NCI-H1105 (cell line): ENCODE results near the gene RAB27A.
"Not testable (repeated sequence)": the region's sequence is repeated elsewhere in the genome, so short reads cannot be mapped to it uniquely, and the experiment has no call there.

Source experiments
- DNase-seq: peaks from one replicate; lab custom pipeline; 2025; lab: John Stamatoyannopoulos, UW

The RAB27A gene

DNA sequence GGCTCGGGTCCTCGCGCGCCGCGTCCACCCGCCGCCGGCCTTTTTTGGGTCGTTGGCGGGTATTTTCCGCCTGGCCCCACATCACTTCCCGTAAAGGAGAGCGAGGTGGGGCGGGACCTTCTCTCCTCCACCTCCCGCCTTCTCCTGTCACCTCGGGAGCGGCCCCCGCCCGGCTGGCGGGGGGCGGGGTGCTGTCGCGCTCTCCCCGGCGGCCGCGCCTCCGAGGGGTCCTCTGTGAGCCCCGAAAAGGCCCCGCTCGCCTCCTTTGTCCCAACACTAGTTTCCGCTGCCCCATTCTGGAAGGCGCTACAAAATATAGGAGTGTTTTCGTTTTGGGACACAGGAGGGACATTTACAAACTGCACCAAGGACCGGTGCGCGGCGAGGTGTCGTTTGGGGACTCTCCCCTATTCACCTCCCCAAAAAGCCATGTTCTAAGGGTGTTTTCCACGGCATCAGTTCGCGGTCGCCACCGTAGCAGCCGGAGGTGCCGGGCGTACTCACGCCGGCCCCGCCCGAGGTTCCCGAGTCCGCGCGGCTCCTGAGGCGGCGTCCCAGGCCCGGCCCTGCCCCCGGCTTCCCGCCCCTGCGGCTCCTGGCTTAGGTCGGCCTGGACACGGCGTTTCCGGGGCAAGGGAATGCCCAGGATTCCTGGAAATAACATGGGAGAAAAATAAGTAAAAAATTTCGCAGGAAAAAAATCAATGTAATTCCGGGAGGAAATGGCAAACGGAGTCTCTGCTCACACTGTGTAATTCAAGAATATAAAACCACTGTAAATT lies at the start of gene RAB27A:
TSS of gene RAB27A (minus strand) at position 68 of the 782 bp plus-strand sequence. CDS start 54,879 bp downstream, outside the sequence.
- DNase-seq, result peak; percentile 22

DNA sequence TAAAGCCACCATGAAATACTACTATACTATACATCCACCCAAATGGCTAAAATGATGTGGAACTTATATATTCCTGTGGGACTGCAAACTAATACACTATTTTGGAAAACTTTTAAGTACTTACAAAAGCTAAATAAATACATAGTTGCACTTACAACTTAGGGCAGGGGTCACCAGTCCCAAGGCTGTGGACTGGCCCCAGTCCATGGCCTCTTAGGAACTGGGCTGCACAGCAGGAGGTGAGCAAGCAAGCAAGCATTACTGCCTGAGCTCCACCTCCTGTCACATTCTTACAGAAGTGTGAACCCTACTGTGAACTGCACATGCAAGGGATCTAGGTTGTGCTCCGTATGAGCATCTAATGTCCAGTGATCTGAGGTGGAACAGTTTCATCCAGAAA lies 47.5 kb upstream of the RAB27A start:
- DNase-seq, result no peak

GRCh38 chr15:55334997-55335396 lies 45.4 kb upstream of the RAB27A start:
- no peak for DNase-seq

- no peak for DNase-seq
Measured at GRCh38 chr15:55334371-55334770, 44.8 kb upstream of the RAB27A start.

DNA sequence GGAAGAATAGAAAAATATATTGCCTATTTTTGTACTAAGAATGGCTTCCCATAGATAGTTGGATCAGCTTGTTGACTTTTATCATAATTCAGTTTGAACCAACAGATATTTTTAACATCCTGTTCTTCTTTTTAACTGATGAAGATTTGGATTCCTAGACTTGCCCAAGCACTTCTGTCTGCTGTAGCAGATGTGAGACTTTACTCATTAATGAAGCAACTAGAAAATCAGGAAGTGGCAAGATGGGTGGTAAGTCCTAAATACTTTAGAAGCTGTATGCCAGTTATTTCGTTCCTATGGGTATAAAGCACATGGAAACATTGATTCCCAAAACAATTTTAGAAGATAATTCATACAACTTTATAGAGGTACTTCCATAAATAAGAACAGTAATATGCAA lies 37.8 kb upstream of the RAB27A start:
- no peak for DNase-seq

DNA sequence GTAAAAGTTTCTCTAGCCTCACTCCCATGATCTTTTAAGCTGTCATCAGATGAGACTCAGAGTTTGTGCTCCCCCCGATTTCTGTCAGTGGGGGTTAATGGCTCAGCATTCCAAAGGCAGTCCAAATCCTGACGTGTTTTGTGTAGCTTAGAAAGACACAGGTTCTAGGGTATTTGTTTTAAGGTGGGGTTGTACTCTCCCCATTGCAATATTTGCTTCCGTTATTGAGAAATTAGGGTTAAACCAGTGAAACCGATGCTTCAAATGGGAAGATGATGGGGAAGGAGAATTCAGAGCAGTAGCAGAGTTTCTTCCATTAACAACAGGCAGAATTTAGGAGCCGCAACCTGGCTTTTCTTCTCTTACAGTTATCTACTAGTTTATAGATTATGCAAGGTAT lies 32.9 kb upstream of the RAB27A start:
- no peak for DNase-seq

- DNase-seq, result no peak
Measured at GRCh38 chr15:55320963-55321362, 31.4 kb upstream of the RAB27A start.

DNA sequence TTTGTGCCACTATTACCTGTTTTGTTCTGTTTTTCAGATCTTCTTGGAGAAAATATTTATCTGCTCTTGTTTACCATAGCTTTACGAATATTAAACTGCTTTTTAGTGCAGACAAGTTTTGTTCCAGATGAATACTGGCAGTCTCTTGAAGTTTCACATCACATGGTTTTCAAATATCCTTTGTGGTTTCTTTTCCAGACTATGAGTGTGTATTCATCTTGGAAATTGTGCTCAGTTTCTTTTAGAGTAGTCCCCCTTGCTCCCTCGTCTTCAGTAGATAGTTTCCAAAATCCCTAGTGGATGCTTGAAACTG lies 30.6 kb upstream of the RAB27A start:
- no peak for DNase-seq

- no peak for DNase-seq
Measured at GRCh38 chr15:55319537-55320237, 30.1 kb upstream of the RAB27A start.

GRCh38 chr15:55318588-55319494 lies 29.2 kb upstream of the RAB27A start, which contains the start of the genes PIGB and PIGBOS1:
Gene PIGB, plus strand, starts transcription at chr15:55319222. Its CDS starts 29 bp downstream, at chr15:55319251.
Gene PIGBOS1, minus strand, starts transcription at chr15:55319123. Its CDS starts 1,331 bp downstream, at chr15:55317792.
- DNase-seq, result peak; percentile 65

GRCh38 chr15:55302801-55303200 lies 13.2 kb upstream of the RAB27A start:
- not testable (repeated sequence) for DNase-seq

- DNase-seq, result no peak
Measured at GRCh38 chr15:55297315-55297714, 7.7 kb upstream of the RAB27A start.

- peak; percentile 19 for DNase-seq
Measured at GRCh38 chr15:55290528-55291057, 980 bp upstream of the RAB27A start.

GRCh38 chr15:55289011-55289745 lies 435 bp downstream of the RAB27A start:
- no peak for DNase-seq

GRCh38 chr15:55288006-55288717 lies 1.5 kb downstream of the RAB27A start:
- DNase-seq, result no peak

DNA sequence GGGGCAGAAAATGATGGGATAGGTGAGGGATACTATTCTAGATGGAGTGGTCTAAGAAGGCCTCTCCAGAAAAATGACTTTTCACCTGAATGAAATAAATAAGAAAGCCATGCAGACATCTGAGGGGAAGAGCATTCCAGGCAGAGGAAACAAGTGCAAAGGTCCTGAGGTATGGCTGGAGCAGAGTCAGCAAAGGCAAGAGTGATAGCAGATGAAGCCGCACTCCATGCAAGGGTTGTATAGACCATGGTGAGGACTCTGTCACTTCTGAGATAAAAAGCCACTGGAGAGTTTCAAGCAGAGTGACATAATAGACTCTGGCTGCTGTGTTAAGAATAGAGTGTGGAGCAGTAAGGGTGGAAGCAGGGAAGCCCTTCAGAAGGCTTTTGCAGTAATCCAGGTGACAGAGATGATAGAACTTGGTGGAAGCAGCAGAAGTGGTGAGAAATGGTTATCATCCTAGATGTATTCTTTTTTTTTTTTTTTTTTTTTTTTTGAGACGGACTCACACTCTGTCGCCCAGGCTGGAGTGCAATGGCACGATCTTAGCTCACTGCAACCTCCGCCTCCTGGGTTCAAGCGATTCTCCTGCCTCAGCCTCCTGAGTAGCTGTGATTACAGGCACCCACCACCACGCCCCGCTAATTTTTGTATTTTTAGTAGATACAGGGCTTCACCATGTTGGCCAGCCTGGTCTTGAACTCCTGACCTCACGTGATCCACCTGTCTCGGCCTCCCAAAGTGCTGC lies 3.0 kb downstream of the RAB27A start:
- DNase-seq, result not testable (repeated sequence)

DNA sequence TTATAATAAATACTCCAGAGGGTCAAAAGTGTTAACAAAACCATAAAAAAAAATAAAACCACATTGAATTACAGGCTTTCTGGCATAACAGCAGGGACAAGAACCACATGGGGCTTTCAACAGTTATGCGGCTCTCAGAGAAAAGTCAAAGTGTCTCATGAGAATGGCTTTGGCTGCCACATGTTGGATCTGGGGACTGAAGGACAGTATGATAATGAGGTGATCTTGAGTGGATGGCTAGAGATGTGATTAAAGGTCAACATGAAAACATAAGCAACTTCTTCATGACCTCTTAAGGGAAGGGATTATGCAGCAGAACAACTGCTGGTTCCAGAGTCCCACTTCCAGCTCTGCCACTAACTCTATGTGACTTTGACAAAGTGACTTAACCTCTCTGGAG lies 5.2 kb downstream of the RAB27A start:
- DNase-seq, result no peak

DNA sequence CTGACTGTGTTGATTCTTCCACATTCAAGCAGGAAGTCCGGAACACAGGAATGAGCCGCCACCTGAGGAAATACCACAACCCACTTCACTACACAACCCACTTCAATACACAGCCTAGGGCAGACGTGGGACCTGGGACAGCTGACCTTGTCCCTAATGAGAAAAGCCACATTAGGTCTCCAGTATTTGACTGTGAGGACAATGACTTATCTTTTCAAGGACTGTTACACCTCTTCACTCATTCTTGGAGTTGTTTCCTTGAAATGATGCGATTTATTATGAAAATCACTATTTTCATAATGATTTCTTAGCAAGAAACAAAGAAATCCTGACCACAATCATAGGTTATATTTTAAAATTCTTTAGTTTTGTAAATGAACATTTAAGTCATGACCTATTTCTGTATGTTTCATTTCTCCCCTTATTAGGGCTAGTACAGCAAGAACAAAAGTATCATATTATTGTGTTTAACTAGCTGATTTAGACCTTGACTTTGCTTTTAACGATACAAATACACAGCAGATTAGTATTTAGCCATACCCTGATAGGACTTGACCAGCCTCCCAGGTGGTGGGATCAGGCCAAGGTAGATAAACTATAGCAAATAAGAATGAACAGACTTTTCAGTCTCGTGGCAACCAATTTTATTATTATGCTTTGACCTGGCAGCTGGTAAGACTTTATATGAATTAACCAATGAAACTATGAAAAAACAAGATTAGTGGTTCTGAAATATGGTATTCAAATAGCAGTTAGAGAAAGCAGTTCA lies 6.0 kb downstream of the RAB27A start:
- DNase-seq, result no peak

GRCh38 chr15:55282284-55282833 lies 7.3 kb downstream of the RAB27A start:
- DNase-seq, result no peak
